ENCODE results near the gene BMPER. TPM values are rescaled to one million over a fixed set of nuclear protein-coding genes. Genes with fewer than 3 reads are reported as not detected.

Gene BMPER
- total RNA-seq, 4 donors from 2014 or later, result 3.1 to 33.3 (median 8.0) TPM

- 56 to 60% methylated on average over 4 of the region's 4 CpGs for WGBS, 2 donors
- H3K4me3 ChIP-seq, result no peak overlapping the region
- no peak for DNase-seq (ENCODE audit: low spot score in 2 of 2)
- TF ChIP-seq EP300 (IDR thresholded peaks at IDR 0.05) (no peak), CTCF (IDR thresholded peaks at IDR 0.05) (no peak), POLR2A (IDR thresholded peaks at IDR 0.05) (no peak)
- H3K27me3 ChIP-seq, result no peaks in the 10 kb centered on the region
- no peaks in the 10 kb centered on the region for H3K36me3 ChIP-seq
- H3K27ac ChIP-seq, result peak overlapping the region in 1 of 4 donors; percentile 6
- peaks cover 0 to 25% (median 9%) of the 10 kb centered on the region in 4 donors for H3K4me1 ChIP-seq
- H3K9me3 ChIP-seq, result no peaks in the 10 kb centered on the region
Measured at GRCh38 chr7:34043461-34044305, 138.3 kb downstream of the BMPER start.

GRCh38 chr7:34044306-34044643, 138.9 kb downstream of the BMPER start:
- Histone ChIP-seq H3K4me3 (no peak overlapping the region), H3K4me1 (peaks cover 0 to 23% (median 9%) of the 10 kb centered on the region in 4 donors), H3K27me3 (no peaks in the 10 kb centered on the region), H3K36me3 (no peaks in the 10 kb centered on the region), H3K9me3 (no peaks in the 10 kb centered on the region), H3K27ac (peak overlapping the region in 2 of 4 donors; percentile 29 to 69)
- TF ChIP-seq POLR2A (IDR thresholded peaks at IDR 0.05), result no peak
- no peak for TF ChIP-seq CTCF (IDR thresholded peaks at IDR 0.05)
- TF ChIP-seq EP300 (IDR thresholded peaks at IDR 0.05), result no peak
- WGBS, 2 donors, result 23 to 37% methylated on average over 2 of the region's 2 CpGs
- no peak for DNase-seq (ENCODE audit: low spot score in 2 of 2)

GRCh38 chr7:34044734-34045353, 139.5 kb downstream of the BMPER start:
- H3K36me3 ChIP-seq, result no peaks in the 10 kb centered on the region
- 77 to 83% methylated on average over 7 of the region's 7 CpGs for WGBS, 2 donors
- H3K4me3 ChIP-seq, result no peak overlapping the region
- no peaks in the 10 kb centered on the region for H3K27me3 ChIP-seq
- no peak for DNase-seq (ENCODE audit: low spot score in 2 of 2)
- peak overlapping the region in 2 of 4 donors; percentile 29 to 69 for H3K27ac ChIP-seq
- no peaks in the 10 kb centered on the region for H3K9me3 ChIP-seq
- TF ChIP-seq POLR2A (IDR thresholded peaks at IDR 0.05), result no peak
- TF ChIP-seq EP300 (IDR thresholded peaks at IDR 0.05), result no peak
- TF ChIP-seq CTCF (IDR thresholded peaks at IDR 0.05), result no peak
- H3K4me1 ChIP-seq, result peaks cover 0 to 23% (median 9%) of the 10 kb centered on the region in 4 donors

GRCh38 chr7:34048445-34048844, 143.1 kb downstream of the BMPER start:
- Histone ChIP-seq H3K9me3 (no peaks in the 10 kb centered on the region), H3K4me1 (peaks cover 0 to 19% (median 8%) of the 10 kb centered on the region in 4 donors), H3K4me3 (no peak overlapping the region), H3K27ac (no peak overlapping the region), H3K27me3 (no peaks in the 10 kb centered on the region), H3K36me3 (no peaks in the 10 kb centered on the region)
- no peak for TF ChIP-seq CTCF (IDR thresholded peaks at IDR 0.05)
- TF ChIP-seq POLR2A (IDR thresholded peaks at IDR 0.05), result no peak
- no peak for TF ChIP-seq EP300 (IDR thresholded peaks at IDR 0.05)
- no peak for DNase-seq (ENCODE audit: low spot score in 2 of 2)
- WGBS, 2 donors, result 89 to 94% methylated on average over 1 of the region's 1 CpG

- no peak for TF ChIP-seq CTCF (IDR thresholded peaks at IDR 0.05)
- no peak for TF ChIP-seq EP300 (IDR thresholded peaks at IDR 0.05)
- no peak for TF ChIP-seq POLR2A (IDR thresholded peaks at IDR 0.05)
- Histone ChIP-seq H3K4me1 (peaks cover 0 to 13% (median 5%) of the 10 kb centered on the region in 4 donors), H3K27ac (no peak overlapping the region), H3K9me3 (no peaks in the 10 kb centered on the region), H3K36me3 (no peaks in the 10 kb centered on the region), H3K27me3 (no peaks in the 10 kb centered on the region), H3K4me3 (no peak overlapping the region)
- WGBS, 2 donors, result 89 to 95% methylated on average over 3 of the region's 3 CpGs
- no peak for DNase-seq (ENCODE audit: low spot score in 2 of 2)
Measured at GRCh38 chr7:34054075-34054474, 148.7 kb downstream of the BMPER start.

Measured in tibial nerve (tissue), 4 donors.